ENCODE data around the gene FAM25A. TPM values are rescaled to one million over a fixed set of nuclear protein-coding genes. Genes with fewer than 3 reads are reported as not detected.
"Not testable (repeated sequence)": the region's sequence is repeated elsewhere in the genome, so short reads cannot be mapped to it uniquely, and the experiment has no call there.

Gene FAM25A
- total RNA-seq, 6 experiments from 2014 or later, result not detected

- DNase-seq (no peak), ATAC-seq (no peak)
- Histone ChIP-seq H3K27ac (no peak overlapping the region), H3K4me3 (no peak overlapping the region), H3K9me3 (no peaks in the 10 kb centered on the region), H3K36me3 (no peaks in the 10 kb centered on the region), H3K4me1 (no peaks in the 10 kb centered on the region), H3K27me3 (no peaks in the 10 kb centered on the region)
- TF ChIP-seq POLR2A (IDR thresholded peaks at IDR 0.05) (no peak), CTCF (IDR thresholded peaks at IDR 0.05) (no peak)
- 98% methylated on average over 5 of the region's 5 CpGs for WGBS (ENCODE audit: insufficient coverage, low coverage, low lambda C conversion rate, missing lambda C conversion rate)
- intact Hi-C loops (cut with DNase I), result no loop called here
These were observed 43.6 kb upstream of the FAM25A start for GRCh38 chr10:86976362-86977056.

DNA sequence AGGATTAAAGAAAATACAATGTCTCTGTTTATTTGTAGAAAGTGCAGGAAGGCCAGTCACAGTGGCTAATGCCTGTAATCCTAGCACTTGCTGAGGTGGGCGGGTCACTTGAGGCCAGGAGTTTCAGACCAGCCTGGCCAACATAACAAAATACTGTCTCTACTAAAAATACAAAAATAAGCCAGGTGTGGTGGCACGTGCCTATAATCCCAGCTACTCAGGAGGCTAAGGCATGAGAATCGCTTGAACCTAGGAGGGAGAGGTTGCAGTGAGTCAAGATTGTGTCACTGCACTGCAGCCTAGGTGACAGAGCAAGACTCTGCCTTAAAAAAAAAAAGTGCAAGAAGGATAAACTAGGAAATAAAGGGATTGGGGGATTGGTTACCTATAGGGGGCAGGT is 41.6 kb upstream of the FAM25A start:
- WGBS (ENCODE audit: insufficient coverage, low coverage, low lambda C conversion rate, missing lambda C conversion rate), result 92% methylated on average over 3 of the region's 3 CpGs
- DNase-seq; H3K36me3 ChIP-seq; H3K27me3 ChIP-seq; H3K4me3 ChIP-seq; H3K9me3 ChIP-seq; ATAC-seq; H3K4me1 ChIP-seq; H3K27ac ChIP-seq; intact Hi-C loops (cut with DNase I): not testable (repeated sequence)

DNA sequence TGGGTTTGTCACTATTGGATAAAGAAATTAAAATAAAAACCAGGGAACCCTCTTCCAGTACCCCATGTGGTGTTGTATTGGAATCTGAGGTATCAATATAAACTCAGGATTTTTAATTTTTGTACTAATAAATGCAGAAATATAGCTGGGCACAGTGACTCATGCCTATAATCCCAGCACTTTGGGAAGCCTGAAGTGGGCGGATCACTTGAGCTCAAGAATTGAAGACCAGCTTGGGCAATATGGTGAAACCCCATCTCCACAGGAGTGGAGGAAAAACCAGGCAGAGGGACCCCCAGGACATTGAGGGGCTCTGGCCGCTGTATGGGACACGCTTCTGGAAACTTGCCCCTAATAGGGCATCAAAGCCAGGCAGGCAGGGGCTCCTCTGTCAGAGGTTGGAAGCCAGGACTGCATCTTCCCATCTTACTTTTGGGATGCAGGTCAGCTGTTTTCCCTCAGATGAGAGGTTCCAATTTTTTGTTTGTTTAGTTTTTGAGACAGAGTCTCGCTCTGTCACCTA is 40.7 kb upstream of the FAM25A start:
- no peak for TF ChIP-seq POLR2A (IDR thresholded peaks at IDR 0.05)
- no peak for TF ChIP-seq CTCF (IDR thresholded peaks at IDR 0.05)
- no peaks in the 10 kb centered on the region for H3K27me3 ChIP-seq
- H3K4me1 ChIP-seq, result no peaks in the 10 kb centered on the region
- H3K9me3 ChIP-seq, result no peaks in the 10 kb centered on the region
- H3K4me3 ChIP-seq, result no peak overlapping the region
- intact Hi-C loops (cut with DNase I), result no loop called here
- no peak overlapping the region for H3K27ac ChIP-seq
- no peak for ATAC-seq
- no peak for DNase-seq
- no peaks in the 10 kb centered on the region for H3K36me3 ChIP-seq
- WGBS (ENCODE audit: insufficient coverage, low coverage, low lambda C conversion rate, missing lambda C conversion rate), result 69% methylated on average over 2 of the region's 4 CpGs

- DNase-seq (no peak), ATAC-seq (peak; percentile 23 to 41 (median 34))
- Histone ChIP-seq H3K4me1 (no peaks in the 10 kb centered on the region), H3K4me3 (no peak overlapping the region), H3K27ac (no peak overlapping the region), H3K9me3 (no peaks in the 10 kb centered on the region), H3K36me3 (no peaks in the 10 kb centered on the region), H3K27me3 (no peaks in the 10 kb centered on the region)
- no peak for TF ChIP-seq CTCF (IDR thresholded peaks at IDR 0.05)
- no peak for TF ChIP-seq POLR2A (IDR thresholded peaks at IDR 0.05)
- intact Hi-C loops (cut with DNase I), result no loop called here
- 30% methylated on average over 3 of the region's 3 CpGs for whole genome bisulfite sequencing (ENCODE audit: insufficient coverage, low coverage, low lambda C conversion rate, missing lambda C conversion rate)
These were observed 40.1 kb upstream of the FAM25A start for GRCh38 chr10:86979977-86980448.

- H3K36me3 ChIP-seq; H3K27me3 ChIP-seq; ATAC-seq; H3K4me1 ChIP-seq; intact Hi-C loops (cut with DNase I); H3K9me3 ChIP-seq; H3K27ac ChIP-seq; DNase-seq; H3K4me3 ChIP-seq: not testable (repeated sequence)
- 83% methylated on average over 4 of the region's 6 CpGs for WGBS (ENCODE audit: insufficient coverage, low coverage, low lambda C conversion rate, missing lambda C conversion rate)
These were observed 39.1 kb upstream of the FAM25A start for GRCh38 chr10:86981020-86981419.

All from right lobe of liver (tissue), 6 donors.